ENCODE results near the gene CLOCK. TPM values are rescaled to one million over a fixed set of nuclear protein-coding genes. Genes with fewer than 3 reads are reported as not detected.

CLOCK gene
- total and polyA plus RNA-seq, 2 of the 8 experiments (the other 6 are each of a cell fraction or from before 2014, with no cell fraction given), result 7.7 to 24.2 TPM

- FAIRE-seq (no peak), DNase-seq (ENCODE audit: low read depth in 1 of 2, low spot score in 2 of 2) (no peak)
- POLR2A ChIA-PET (ENCODE audit: partially characterized antibody), result no interaction called here
- H3K4me1 ChIP-seq (replicated peaks in 1 of 4; ENCODE audit: control insufficient read depth in 3 of 4, insufficient read depth in 4 of 4, low read length in 3 of 4), result peaks cover 0 to 4% (median 0%) of the 10 kb centered on the region in 4 experiments; a peak in 1 of 7 replicates
- H2BK5ac ChIP-seq (ENCODE audit: low read depth, low read length), result no peak overlapping the region
- peaks cover 13 to 20% of the 10 kb centered on the region in 2 experiments for H3K9me3 ChIP-seq (ENCODE audit: insufficient read depth in 2 of 2, low read depth in 1 of 2, low read length in 1 of 2)
- H2BK20ac ChIP-seq (ENCODE audit: low read length), result no peak overlapping the region
- H3K56ac ChIP-seq (replicated peaks; ENCODE audit: insufficient read length, low read depth, low read length), result no peak overlapping the region
- H4K91ac ChIP-seq (replicated peaks; ENCODE audit: insufficient read length, low read length), result no peak overlapping the region
- H3K4ac ChIP-seq (replicated peaks; ENCODE audit: insufficient read length, low read depth, low read length), result no peak overlapping the region
- no peak overlapping the region for H3K4me3 ChIP-seq (ENCODE audit: extremely low read depth in 1 of 4, insufficient read depth in 2 of 4, low read depth in 3 of 4, low read length in 4 of 4)
- H2BK15ac ChIP-seq (ENCODE audit: low read length), result no peak overlapping the region
- no peak overlapping the region for H3K4me2 ChIP-seq (ENCODE audit: insufficient read depth in 1 of 2, low read depth in 2 of 2, low read length in 2 of 2)
- no peak overlapping the region for H2AK5ac ChIP-seq (ENCODE audit: low read depth, low read length)
- H2AFZ ChIP-seq (ENCODE audit: low read length), result no peak overlapping the region
- no peak overlapping the region for H3K9ac ChIP-seq (replicated peaks in 1 of 4; ENCODE audit: extremely low read depth in 1 of 4, low read depth in 3 of 4, low read length in 3 of 4)
- no peak overlapping the region for H4K8ac ChIP-seq (ENCODE audit: extremely low read depth, insufficient read depth, low read length)
- H2BK12ac ChIP-seq (ENCODE audit: low read depth, low read length), result no peak overlapping the region
- H3K27ac ChIP-seq (ENCODE audit: low read depth, low read length), result no peak overlapping the region
- H3K79me1 ChIP-seq (ENCODE audit: low read depth, low read length), result no peaks in the 10 kb centered on the region
- no peaks in the 10 kb centered on the region for H3K79me2 ChIP-seq (ENCODE audit: control insufficient read depth in 1 of 2, insufficient read depth in 2 of 2, low read length in 2 of 2)
- no peak overlapping the region for H4K5ac ChIP-seq (ENCODE audit: insufficient read length, low read depth, low read length)
- no peaks in the 10 kb centered on the region for H4K20me1 ChIP-seq (replicated peaks in 1 of 2; ENCODE audit: control insufficient read depth in 1 of 2, insufficient read depth in 2 of 2, low read length in 2 of 2)
- H2BK120ac ChIP-seq (replicated peaks; ENCODE audit: low read depth, low read length), result no peak overlapping the region
- 91% methylated on average over 1 of the region's 1 CpG; no CpG with 5 or more reads in 1 of the 2 experiments for WGBS, 2 experiments (ENCODE audit: extremely low coverage in 1 of 2, insufficient coverage in 1 of 2, insufficient read length in 1 of 2, insufficient replicate concordance in 2 of 2, low coverage in 1 of 2, low lambda C conversion rate in 2 of 2, missing lambda C conversion rate in 1 of 2)
- no peaks in the 10 kb centered on the region for H3K23me2 ChIP-seq (ENCODE audit: low read depth, low read length)
- H3K23ac ChIP-seq (ENCODE audit: insufficient read length), result no peak overlapping the region
- H3K18ac ChIP-seq (ENCODE audit: extremely low read depth, low read length), result no peak overlapping the region
- H3K14ac ChIP-seq (ENCODE audit: insufficient read length), result no peak overlapping the region
- CTCF ChIA-PET (ENCODE audit: partially characterized antibody), result no interaction called here
- H3K36me3 ChIP-seq (ENCODE audit: control insufficient read depth in 2 of 4, insufficient read depth in 4 of 4, low read length in 3 of 4), result no peaks in the 10 kb centered on the region; a peak in 2 of 8 replicates
- H3K27me3 ChIP-seq (replicated peaks in 1 of 4; ENCODE audit: control insufficient read depth in 3 of 4, extremely low read depth in 1 of 4, insufficient read depth in 3 of 4, low read length in 3 of 4), result no peaks in the 10 kb centered on the region
- no peak for TF ChIP-seq ATF2 (IDR thresholded peaks at IDR 0.05; ENCODE audit: low read length)
- TF ChIP-seq SIN3A (conservative IDR thresholded peaks at IDR 0.05 in 1 of 2, IDR thresholded peaks at IDR 0.05 in 1 of 2; ENCODE audit: low read depth in 1 of 2, low read length in 2 of 2), result no peak
- no peak for TF ChIP-seq ZNF274 (IDR thresholded peaks at IDR 0.05; ENCODE audit: borderline replicate concordance, extremely low read depth, low read length)
- TF ChIP-seq CEBPB (IDR thresholded peaks at IDR 0.05; ENCODE audit: low read depth, low read length), result no peak
- no peak for TF ChIP-seq SAP30 (IDR thresholded peaks at IDR 0.05; ENCODE audit: insufficient read depth, insufficient replicate concordance, low read length)
- no peak for TF ChIP-seq GABPA (IDR thresholded peaks at IDR 0.05; ENCODE audit: borderline replicate concordance, insufficient read depth, low read length)
- TF ChIP-seq TBP (IDR thresholded peaks at IDR 0.05; ENCODE audit: low read depth, low read length), result no peak
- TF ChIP-seq BRCA1 (IDR thresholded peaks at IDR 0.05; ENCODE audit: low read depth, low read length), result no peak
- TF ChIP-seq BACH1 (IDR thresholded peaks at IDR 0.05; ENCODE audit: low read length), result no peak
- TF ChIP-seq NANOG (IDR thresholded peaks at IDR 0.05; ENCODE audit: insufficient read depth, low read depth, low read length, poor library complexity, severe bottlenecking), result no peak
- no peak for TF ChIP-seq RBBP5 (IDR thresholded peaks at IDR 0.05; ENCODE audit: borderline replicate concordance, low read depth, low read length)
- TF ChIP-seq HDAC6 (IDR thresholded peaks at IDR 0.05; ENCODE audit: low read depth, low read length), result no peak
- no peak for TF ChIP-seq KDM4A (IDR thresholded peaks at IDR 0.05; ENCODE audit: low read depth, low read length, severe bottlenecking)
These were observed 28.8 kb upstream of the CLOCK start for GRCh38 chr4:55575513-55575912.

All from H1 (cell line).